K562 (cell line): ENCODE results near the gene ATL1. TPM values are rescaled to one million over a fixed set of nuclear protein-coding genes. Genes with fewer than 3 reads are reported as not detected.

Source experiments
- ATAC-seq: fragments of 200-7000 bp; cut with Tn5 transposase; 3 replicates; pipeline ENCODE4 v1.9.1; 2020; ENCODE audit warnings: moderate library complexity
- BruUV-seq: library from RNA; stranded (reverse); fragments of 400-500 nt; replicated peaks from 2 replicates; lab custom pipeline; 2021; lab: Mats Ljungman, UMichigan
- CTCF ChIA-PET: fragments of 300-600 bp; formaldehyde crosslinking; extraction: SDS; loops from one replicate; lab custom pipeline; 2021; ENCODE audit warnings: low intra/inter-chr PET ratio; lab: Yijun Ruan, JAX
- POLR2A ChIA-PET: fragments of 300-600, 350-650 bp; sonication (Branson Sonifier 250); formaldehyde crosslinking; extraction: SDS; loops from one replicate; lab custom pipeline; 2021; ENCODE audit warnings: antibody characterized with exemption, inconsistent platforms; lab: Yijun Ruan, JAX
- DNase-seq, 4 experiments: peaks; one replicate each; pipeline versions ENCODE4 v3.0.0 to v3.0.0-alpha.2; 2011 to 2018; ENCODE audit warnings: low spot score in 3 of 4, mixed read lengths in 3 of 4; ENCODE audit errors: extremely low read depth in 1 of 4
- FAIRE-seq: peaks from 2 replicates; lab custom pipeline; 2011; peaks lifted over from hg19 to GRCh38; lab: Jason Lieb, UNC
- H2AFZ ChIP-seq: 2 replicates; pipeline ENCODE4 v1.6.0; 2011; ENCODE audit warnings: low read depth, low read length, control low read depth, inconsistent platforms
- H3K27ac ChIP-seq: fragments of 200-600 bp; 3 replicates; pipeline ENCODE4 v1.8.0; 2011; ENCODE audit warnings: low read depth, mild to moderate bottlenecking, control low read depth, inconsistent platforms, low read length, moderate library complexity, mixed read lengths; ENCODE audit errors: extremely low read depth
- H3K27me3 ChIP-seq, 2 experiments: fragments of 300-600 bp in 1 of 2; 2 replicates in 1 of 2; 3 replicates in 1 of 2; pipeline versions ENCODE4 v1.6.0 to v1.8.0; 2011; ENCODE audit warnings: inconsistent platforms in 2 of 2, low read length in 2 of 2, mild to moderate bottlenecking in 1 of 2, mixed read lengths in 1 of 2, moderate library complexity in 1 of 2; ENCODE audit not compliant: control insufficient read depth in 2 of 2, insufficient read depth in 2 of 2
- H3K36me3 ChIP-seq: fragments of 300-600 bp; 3 replicates; pipeline ENCODE4 v1.8.0; 2011; ENCODE audit warnings: mild to moderate bottlenecking, low read length, inconsistent platforms; ENCODE audit not compliant: control insufficient read depth, insufficient read depth
- H3K4me1 ChIP-seq, 2 experiments: fragments of 200-600 bp in 1 of 2; replicated peaks in 1 of 2; 2 replicates in 1 of 2; 3 replicates in 1 of 2; pipeline versions ENCODE4 v1.5.1 to v1.8.0; 2011; ENCODE audit warnings: inconsistent platforms in 2 of 2, low read length in 2 of 2, mild to moderate bottlenecking in 1 of 2, mixed read lengths in 1 of 2, moderate library complexity in 1 of 2; ENCODE audit not compliant: control insufficient read depth in 2 of 2, insufficient read depth in 2 of 2
- H3K4me2 ChIP-seq: 2 replicates; pipeline ENCODE4 v1.6.1; 2011; ENCODE audit warnings: low read length, control low read depth, inconsistent platforms, mixed read lengths; ENCODE audit not compliant: insufficient read depth
- H3K4me3 ChIP-seq: fragments of 200-600 bp; sonication (generic), shearing (Covaris generic); 2 replicates; pipeline ENCODE4 v1.5.1; 2016; ENCODE audit warnings: control low read depth, inconsistent platforms
- H3K79me2 ChIP-seq: fragments of 200-600 bp; 3 replicates; pipeline ENCODE4 v1.8.0; 2011; ENCODE audit warnings: low read length, inconsistent platforms; ENCODE audit not compliant: control insufficient read depth, insufficient read depth
- H3K9ac ChIP-seq, 2 experiments: 2 replicates each; pipeline versions ENCODE4 v1.6.0 to v1.6.1; 2011; ENCODE audit warnings: low read depth in 2 of 2, low read length in 2 of 2, control low read depth in 1 of 2, inconsistent platforms in 1 of 2, mild to moderate bottlenecking in 1 of 2, mixed read lengths in 1 of 2; ENCODE audit not compliant: insufficient read depth in 1 of 2
- H3K9me1 ChIP-seq: one replicate; pipeline ENCODE4 v1.6.0; 2011; ENCODE audit warnings: inconsistent platforms, mild to moderate bottlenecking, low read length, moderate library complexity; ENCODE audit not compliant: control insufficient read depth, insufficient read depth
- H3K9me3 ChIP-seq: replicated peaks from 2 replicates; pipeline ENCODE4 v1.5.1; 2011; ENCODE audit warnings: low read depth, low read length, inconsistent platforms; ENCODE audit not compliant: control insufficient read depth, insufficient read depth
- H4K20me1 ChIP-seq: replicated peaks from 2 replicates; pipeline ENCODE4 v1.6.1; 2011; ENCODE audit warnings: low read length, inconsistent platforms, mixed read lengths; ENCODE audit not compliant: control insufficient read depth, insufficient read depth
- CBFA2T2 ChIP-seq: fragments of 450-650 bp; conservative IDR thresholded peaks from 2 replicates; pipeline ENCODE4 v1.6.1; 2017; ENCODE audit warnings: mild to moderate bottlenecking
- ELK1 ChIP-seq: sonication (generic); formaldehyde crosslinking; IDR thresholded peaks from 2 replicates; pipeline ENCODE4 v1.8.1; 2022; ENCODE audit warnings: missing genetic modification reagents
- GABPB1 ChIP-seq: sonication (generic); formaldehyde crosslinking; IDR thresholded peaks from 2 replicates; pipeline ENCODE4 v1.8.0; 2022; ENCODE audit warnings: mild to moderate bottlenecking, missing genetic modification reagents
- GMEB1 ChIP-seq: fragments of 250-450 bp; sonication (Bioruptor Pico); IDR thresholded peaks from 2 replicates; pipeline ENCODE4 v1.4.0; 2020; ENCODE audit warnings: mild to moderate bottlenecking
- HMGN3 ChIP-seq: IDR thresholded peaks from 2 replicates; pipeline ENCODE4 v1.6.1; 2011; ENCODE audit warnings: borderline replicate concordance, low read depth, mild to moderate bottlenecking, mixed read lengths, low read length; ENCODE audit not compliant: insufficient read length; ENCODE audit errors: extremely low read depth
- KAT2B ChIP-seq: IDR thresholded peaks from one replicate; pipeline ENCODE4 v1.6.1; 2012; ENCODE audit warnings: low read depth, mild to moderate bottlenecking, control low read depth, inconsistent platforms, low read length, moderate library complexity
- KDM4B ChIP-seq, 2 experiments: fragments of 450-650 bp in 1 of 2; sonication (generic) in 1 of 2; IDR thresholded peaks; 2 replicates each; pipeline ENCODE4 v1.6.1; 2016 to 2017; ENCODE audit warnings: borderline replicate concordance in 2 of 2, antibody characterized with exemption in 1 of 2, low read depth in 1 of 2, mild to moderate bottlenecking in 1 of 2
- NR2C2 ChIP-seq, 2 experiments: fragments of 200-800 bp in 1 of 2; sonication (Bioruptor generic) in 1 of 2; sonication (generic) in 1 of 2; formaldehyde crosslinking in 1 of 2; IDR thresholded peaks; 2 replicates each; pipeline versions ENCODE4 v1.6.1 to v1.8.0; 2016 to 2022; ENCODE audit warnings: mild to moderate bottlenecking in 1 of 2, missing compliant biosample characterization in 1 of 2, missing genetic modification characterization in 1 of 2, missing genetic modification reagents in 1 of 2
- PHB ChIP-seq: fragments of 250-450 bp; sonication (Bioruptor Pico); IDR thresholded peaks from 2 replicates; pipeline ENCODE4 v1.5.0; 2021
- RBM22 ChIP-seq: fragments of 200-400 bp; formaldehyde crosslinking; IDR thresholded peaks from 2 replicates; pipeline ENCODE4 v1.6.1; 2018; ENCODE audit warnings: low read length, low read depth; ENCODE audit not compliant: poor library complexity, severe bottlenecking
- RCOR1 ChIP-seq, 2 experiments: IDR thresholded peaks; 2 replicates each; pipeline ENCODE4 v1.6.1; 2012; ENCODE audit warnings: low read depth in 2 of 2, low read length in 2 of 2, borderline replicate concordance in 1 of 2, improper control_type of control experiment in 1 of 2
- SNAPC5 ChIP-seq: fragments of 250-450 bp; sonication (Bioruptor Pico); IDR thresholded peaks from 2 replicates; pipeline ENCODE4 v1.8.0; 2021; ENCODE audit warnings: moderate library complexity, mild to moderate bottlenecking, inconsistent platforms
- TEAD2 ChIP-seq: fragments of 450-650 bp; IDR thresholded peaks from 2 replicates; pipeline ENCODE4 v1.6.1; 2016; ENCODE audit warnings: missing genetic modification characterization, control low read depth, missing compliant biosample characterization
- ZBTB26 ChIP-seq: fragments of 450-650 bp; formaldehyde crosslinking; IDR thresholded peaks from 2 replicates; pipeline ENCODE4 v1.4.0; 2022; ENCODE audit warnings: missing genetic modification characterization
- ZBTB7A ChIP-seq: IDR thresholded peaks from 2 replicates; pipeline ENCODE4 v1.6.1; 2011; ENCODE audit warnings: low read depth, mild to moderate bottlenecking, low read length, moderate library complexity, borderline replicate concordance; ENCODE audit not compliant: control insufficient read depth
- WGBS: fragments of 100-300 bp; shearing (Covaris generic); methylation state at CpG from one replicate; pipeline ENCODE4 v1.1.6; 2016; ENCODE audit warnings: low coverage, mixed read lengths; ENCODE audit not compliant: insufficient coverage; ENCODE audit errors: missing lambda C conversion rate; 5-methylcytosine and 5-hydroxymethylcytosine counted together
- in situ Hi-C: fragments of 300-500 bp; cut with MboI; formaldehyde crosslinking; loops from 4 replicates; pipeline ENCODE4 v1.15.0; 2018; ENCODE audit warnings: inconsistent platforms, mixed read lengths
- intact Hi-C: fragments of 100-400 bp; cut with micrococcal nuclease; formaldehyde crosslinking; loops from 2 replicates; pipeline ENCODE4 v1.14.2; 2022
- polyA plus RNA-seq, 8 experiments: library from polyadenylated mRNA; depleted of rRNA in 4 of 8; stranded (reverse) in 5 of 8; unstranded in 3 of 8; fragments of >200 nt; fragmentation: Nextera tagmentation in 2 of 8; fragmentation: Illumina TruSeq in 1 of 8; extraction: Ambion mirVana in 2 of 8; extraction: Trizol in 1 of 8; gene quantifications; 2 replicates each; pipeline versions ENCODE4 v1.2.1 to v1.2.3, GENCODE V29; 2011 to 2014; ENCODE audit warnings: inconsistent platforms in 1 of 8, missing spikeins in 1 of 8
- total RNA-seq, 7 experiments: library from RNA; depleted of rRNA in 6 of 7; stranded (reverse); fragments of >200 nt in 6 of 7; fragmentation: Illumina TruSeq in 2 of 7; extraction: Trizol in 2 of 7; gene quantifications; 2 replicates each; pipeline versions ENCODE4 v1.2.1 to v1.2.3, GENCODE V29; 2011 to 2021; ENCODE audit warnings: low replicate concordance in 1 of 7

The ATL1 gene
- total and polyA plus RNA-seq, 9 of the 15 experiments (the other 6 are each of a cell fraction or from before 2014, with no cell fraction given) = 0.04 to 0.16 (median 0.07) TPM; not detected in 4

DNA sequence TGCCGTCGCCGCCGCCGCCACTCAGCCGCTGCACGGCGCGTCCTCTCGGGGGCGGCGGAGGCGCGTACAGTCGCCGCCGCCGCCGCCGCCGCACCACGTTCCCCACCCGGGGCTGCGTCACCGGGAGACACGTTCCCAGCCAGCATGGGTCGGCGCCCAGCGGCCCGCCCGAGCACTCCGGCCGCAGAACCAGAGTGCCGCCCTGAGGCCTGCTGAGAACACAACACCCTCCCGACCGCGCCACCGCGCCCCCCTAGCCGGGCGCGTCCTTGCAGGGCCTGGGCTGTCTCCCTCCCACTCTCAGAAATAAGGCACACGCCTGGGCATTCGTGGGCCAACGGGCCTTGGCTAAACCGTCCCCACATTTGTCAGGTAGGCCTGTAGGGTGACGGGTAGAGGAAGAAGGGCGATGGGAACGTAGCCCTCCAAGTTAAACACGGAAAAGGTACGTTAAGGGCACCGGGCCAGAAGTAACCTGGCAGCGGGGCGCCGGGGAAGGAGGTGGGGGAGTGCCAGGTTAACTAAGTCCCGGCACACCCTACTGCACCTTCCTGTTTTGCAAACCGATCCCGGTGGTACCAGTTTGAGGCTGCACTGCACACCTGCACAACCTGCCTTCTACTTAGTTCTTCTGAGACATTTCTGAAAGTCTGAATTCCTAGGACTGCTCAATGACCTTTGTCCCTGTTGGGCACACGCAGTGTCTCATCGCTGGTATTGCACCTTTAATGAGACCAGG, 27.3 kb upstream of the ATL1 start, which contains the start of gene MAP4K5:
MAP4K5 (minus strand) TSS at position 68 of the 739 bp plus-strand sequence. CDS start 520 bp downstream, outside the sequence.
- peaks cover 46% of the 10 kb centered on the region for H3K79me2 ChIP-seq
- H3K36me3 ChIP-seq = peaks cover 16% of the 10 kb centered on the region; the same call in 2 of the 3 replicates
- peak within 1 kb of the TSS; percentile 80 for H3K4me2 ChIP-seq
- 2% methylated on average over 27 of the region's 60 CpGs for WGBS
- 0 out of 2 replicates have a peak, but pooled peaks cover 7% of the 10 kb centered on the region for H4K20me1 ChIP-seq
- H3K4me3 ChIP-seq = peak within 1 kb of the TSS; percentile 66
- FAIRE-seq = no peak
- peak within 1 kb of the TSS; percentile 98 for H2AFZ ChIP-seq
- ChIA-PET POLR2A (interaction anchor here (0.6 to 1.4 kb wide), 4 partner anchors 8 to 629 kb away, joined by 3 to 4 read pairs (median 4); no protein-coding TSS in a partner anchor), CTCF (interaction anchor here (1.8 to 2.3 kb wide), 2 partner anchors 212 to 215 kb away, joined by 13 to 18 read pairs; no protein-coding TSS in a partner anchor)
- no peaks in the 10 kb centered on the region for H3K27me3 ChIP-seq
- H3K9ac ChIP-seq = peak within 1 kb of the TSS; percentile 73 to 95
- in situ Hi-C loops = loop anchor here (25.0 kb wide), 1 partner anchor 670 kb away; the partner anchor contains the start of gene NEMF
- H3K4me1 ChIP-seq = peaks cover 12 to 14% of the 10 kb centered on the region in 2 experiments; a peak in 4 of 5 replicates
- DNase-seq = peak; percentile 81 to 90 (median 85)
- no TSS peak for BruUV-seq
- H3K27ac ChIP-seq = peak within 1 kb of the TSS; percentile 86
- no peaks in the 10 kb centered on the region for H3K9me1 ChIP-seq
- H3K9me3 ChIP-seq = no peaks in the 10 kb centered on the region
- intact Hi-C loops = loop anchor here (1.0 to 10.0 kb wide), 5 partner anchors 135 to 668 kb away; partner anchors contain the start of genes CDKL1 and VCPKMT
- peak; percentile 94 for ATAC-seq
- TF ChIP-seq RBM22 (no peak), GMEB1 (CRISPR knock-in tag) (peak; percentile 93), PHB (CRISPR knock-in tag) (no peak), GABPB1 (CRISPR knock-in tag) (peak; percentile 64; the same call in 1 of the 2 replicates), ZBTB26 (no peak), KAT2B (no peak), ZBTB7A (peak; percentile 59; the same call in 1 of the 2 replicates), SNAPC5 (no peak), KDM4B (IDR thresholded peaks at IDR 0.05; ENCODE audit: borderline replicate concordance in 2 of 2, low read depth in 1 of 2) (no peak), CBFA2T2 (no peak), NR2C2 (CRISPR knock-in tag; IDR thresholded peaks at IDR 0.05) (0 out of 2 replicates have a peak, but pooled peaks have one; percentile 9), NR2C2 (tag; IDR thresholded peaks at IDR 0.05) (no peak), TEAD2 (no peak), RCOR1 (IDR thresholded peaks at IDR 0.05; ENCODE audit: borderline replicate concordance in 1 of 2, low read depth in 2 of 2, low read length in 2 of 2) (peak in 1 of 2 experiments; percentile 30; a peak in 1 of 4 replicates), HMGN3 (peak; percentile 19), ELK1 (CRISPR knock-in tag) (no peak)
